Activated naive CD8-positive, alpha-beta T cell treated with anti-CD3 and anti-CD28 coated beads, Interleukin-2, amount 10 ng/mL, durations not matched to agents 7 days and 5 days (primary cell): ENCODE measurements around the gene CTAGE1. TPM values are rescaled to one million over a fixed set of nuclear protein-coding genes. Genes with fewer than 3 reads are reported as not detected.

ENCODE experiments used
- total RNA-seq, 2 experiments: library from RNA; stranded (reverse); gene quantifications; one replicate each; pipeline ENCODE4 v1.2.3, GENCODE V29; 2021

The CTAGE1 gene
- total RNA-seq, 2 experiments from 2014 or later, result not detected

Other genes with a start within 250 kb of the CTAGE1 start
- gene GATA6, start 248.3 kb downstream of the CTAGE1 start, total RNA-seq, result under 1 TPM; 0.14 to 0.17 TPM